K562 (cell line): ENCODE results near the gene ZNF891. TPM values are rescaled to one million over a fixed set of nuclear protein-coding genes. Genes with fewer than 3 reads are reported as not detected.

ENCODE experiments used
- BCL6 ChIP-seq: fragments of 250-450 bp; sonication (Bioruptor Pico); IDR thresholded peaks from 2 replicates; pipeline ENCODE4 v1.4.0; 2020
- E2F6 ChIP-seq, 2 experiments: IDR thresholded peaks; 2 replicates each; pipeline ENCODE4 v1.6.1; 2011; ENCODE audit warnings: borderline replicate concordance in 1 of 2, control low read depth in 1 of 2, low read depth in 1 of 2, low read length in 1 of 2, mild to moderate bottlenecking in 1 of 2, mixed read lengths in 1 of 2, moderate library complexity in 1 of 2; ENCODE audit not compliant: insufficient read depth in 1 of 2, insufficient read length in 1 of 2, poor library complexity in 1 of 2, severe bottlenecking in 1 of 2; ENCODE audit errors: extremely low read depth in 1 of 2
- MGA ChIP-seq: fragments of 450-650 bp; IDR thresholded peaks from 2 replicates; pipeline ENCODE4 v1.6.1; 2016; ENCODE audit warnings: mild to moderate bottlenecking, moderate library complexity
- ZBTB33 ChIP-seq: sonication (generic); formaldehyde crosslinking; IDR thresholded peaks from 2 replicates; pipeline ENCODE4 v1.8.1; 2023; ENCODE audit warnings: mild to moderate bottlenecking, missing genetic modification reagents
- ZBTB8A ChIP-seq: fragments of 450-650 bp; IDR thresholded peaks from 2 replicates; pipeline ENCODE4 v1.6.1; 2018; ENCODE audit warnings: mild to moderate bottlenecking, moderate library complexity; ENCODE audit not compliant: partially characterized antibody
- ZNF395 ChIP-seq: fragments of 200-800 bp; sonication (Bioruptor generic); IDR thresholded peaks from 2 replicates; pipeline ENCODE4 v1.6.1; 2017; ENCODE audit warnings: missing genetic modification characterization, missing compliant biosample characterization
- polyA plus RNA-seq, 8 experiments: library from polyadenylated mRNA; depleted of rRNA in 4 of 8; stranded (reverse) in 5 of 8; unstranded in 3 of 8; fragments of >200 nt; fragmentation: Nextera tagmentation in 2 of 8; fragmentation: Illumina TruSeq in 1 of 8; extraction: Ambion mirVana in 2 of 8; extraction: Trizol in 1 of 8; gene quantifications; 2 replicates each; pipeline versions ENCODE4 v1.2.1 to v1.2.3, GENCODE V29; 2011 to 2014; ENCODE audit warnings: inconsistent platforms in 1 of 8, missing spikeins in 1 of 8
- total RNA-seq, 7 experiments: library from RNA; depleted of rRNA in 6 of 7; stranded (reverse); fragments of >200 nt in 6 of 7; fragmentation: Illumina TruSeq in 2 of 7; extraction: Trizol in 2 of 7; gene quantifications; 2 replicates each; pipeline versions ENCODE4 v1.2.1 to v1.2.3, GENCODE V29; 2011 to 2021; ENCODE audit warnings: low replicate concordance in 1 of 7
- TF ChIP-seq, protein P1 (sequence below): sonication (generic); formaldehyde crosslinking; IDR thresholded peaks from 2 replicates; pipeline ENCODE4 v1.9.0; 2022; ENCODE audit warnings: mild to moderate bottlenecking, missing genetic modification reagents
- TF ChIP-seq, protein P2 (sequence below): fragments of 450-650 bp; IDR thresholded peaks from 2 replicates; pipeline ENCODE4 v1.6.1; 2017; ENCODE audit warnings: mild to moderate bottlenecking, moderate library complexity

The ZNF891 gene
- total and polyA plus RNA-seq, 9 of the 15 experiments (the other 6 are each of a cell fraction or from before 2014, with no cell fraction given): 0.41 to 2.0 (median 1.3) TPM

DNA sequence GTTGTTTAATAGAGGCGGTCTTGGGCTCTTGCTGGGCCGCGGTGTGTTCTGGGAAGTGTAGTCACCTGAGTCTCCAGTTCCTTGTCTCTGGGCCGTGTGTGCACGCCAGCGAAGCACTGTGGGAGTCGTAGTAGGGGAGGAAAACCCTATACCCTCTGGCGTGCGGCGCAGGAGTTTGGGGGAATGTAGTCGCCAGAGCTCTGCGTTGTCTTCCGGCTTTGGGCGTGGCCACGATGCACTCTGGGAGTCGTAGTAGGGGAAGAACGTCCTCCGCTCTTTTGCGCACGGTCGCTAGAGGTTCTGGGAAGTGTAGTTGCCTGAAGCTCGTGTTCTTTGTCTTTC, 50.1 kb downstream of the ZNF891 start (continued):
- no peak for TF ChIP-seq MGA
- TF ChIP-seq ZBTB33 (CRISPR knock-in tag): no peak
- no peak for TF ChIP-seq E2F6 (IDR thresholded peaks at IDR 0.05; ENCODE audit: borderline replicate concordance in 1 of 2, extremely low read depth in 1 of 2, insufficient read depth in 1 of 2, insufficient read length in 1 of 2, low read depth in 1 of 2, low read length in 1 of 2, poor library complexity in 1 of 2, severe bottlenecking in 1 of 2)
- TF ChIP-seq BCL6: no peak
- TF ChIP-seq, protein P1, sequence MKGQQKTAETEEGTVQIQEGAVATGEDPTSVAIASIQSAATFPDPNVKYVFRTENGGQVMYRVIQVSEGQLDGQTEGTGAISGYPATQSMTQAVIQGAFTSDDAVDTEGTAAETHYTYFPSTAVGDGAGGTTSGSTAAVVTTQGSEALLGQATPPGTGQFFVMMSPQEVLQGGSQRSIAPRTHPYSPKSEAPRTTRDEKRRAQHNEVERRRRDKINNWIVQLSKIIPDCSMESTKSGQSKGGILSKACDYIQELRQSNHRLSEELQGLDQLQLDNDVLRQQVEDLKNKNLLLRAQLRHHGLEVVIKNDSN (CRISPR knock-in tag): peak; percentile 48; the same call in 1 of the 2 replicates
- TF ChIP-seq, protein P2, sequence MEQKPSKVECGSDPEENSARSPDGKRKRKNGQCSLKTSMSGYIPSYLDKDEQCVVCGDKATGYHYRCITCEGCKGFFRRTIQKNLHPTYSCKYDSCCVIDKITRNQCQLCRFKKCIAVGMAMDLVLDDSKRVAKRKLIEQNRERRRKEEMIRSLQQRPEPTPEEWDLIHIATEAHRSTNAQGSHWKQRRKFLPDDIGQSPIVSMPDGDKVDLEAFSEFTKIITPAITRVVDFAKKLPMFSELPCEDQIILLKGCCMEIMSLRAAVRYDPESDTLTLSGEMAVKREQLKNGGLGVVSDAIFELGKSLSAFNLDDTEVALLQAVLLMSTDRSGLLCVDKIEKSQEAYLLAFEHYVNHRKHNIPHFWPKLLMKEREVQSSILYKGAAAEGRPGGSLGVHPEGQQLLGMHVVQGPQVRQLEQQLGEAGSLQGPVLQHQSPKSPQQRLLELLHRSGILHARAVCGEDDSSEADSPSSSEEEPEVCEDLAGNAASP: no peak
- TF ChIP-seq ZBTB8A: no peak
- TF ChIP-seq ZNF395: peak; percentile 78; the same call in 1 of the 2 replicates
